Effector CD4-positive, alpha-beta T cell (primary cell): Measurements from ENCODE around the gene POLN.

Experiments used
- DNase-seq: peaks from one replicate; pipeline ENCODE4 v3.0.0-alpha.2; 2020

POLN gene

GRCh38 chr4:2079926-2080325 lies 162.0 kb downstream of the POLN start:
- DNase-seq, result no peak

- no peak for DNase-seq
Observed at GRCh38 chr4:2079006-2079405, 162.9 kb downstream of the POLN start.

- no peak for DNase-seq
Observed at GRCh38 chr4:2078584-2078983, 163.3 kb downstream of the POLN start.

- DNase-seq, result no peak
Observed at GRCh38 chr4:2077537-2078460, 164.1 kb downstream of the POLN start.

- DNase-seq, result no peak
Observed at GRCh38 chr4:2076908-2077536, 164.9 kb downstream of the POLN start.

- no peak for DNase-seq
Observed at GRCh38 chr4:2075987-2076907, 165.7 kb downstream of the POLN start.

- no peak for DNase-seq
Observed at GRCh38 chr4:2075171-2075986, 166.5 kb downstream of the POLN start.

GRCh38 chr4:2074588-2074987 lies 167.3 kb downstream of the POLN start:
- DNase-seq, result no peak

- DNase-seq, result no peak
Observed at GRCh38 chr4:2073808-2074481, 168.0 kb downstream of the POLN start.

- DNase-seq, result no peak
Observed at GRCh38 chr4:2072971-2073807, 168.7 kb downstream of the POLN start.

- no peak for DNase-seq
Observed at GRCh38 chr4:2071912-2072867, 169.7 kb downstream of the POLN start.

- DNase-seq, result no peak
Observed at GRCh38 chr4:2071252-2071911, 170.5 kb downstream of the POLN start.

- DNase-seq, result no peak
Observed at GRCh38 chr4:2070421-2071251, 171.3 kb downstream of the POLN start.

GRCh38 chr4:2069986-2070385 lies 171.9 kb downstream of the POLN start:
- DNase-seq, result no peak

- DNase-seq, result no peak
Observed at GRCh38 chr4:2069161-2069971, 172.6 kb downstream of the POLN start.

GRCh38 chr4:2068566-2068965 lies 173.4 kb downstream of the POLN start:
- no peak for DNase-seq

- no peak for DNase-seq
Observed at GRCh38 chr4:2068198-2068470, 173.8 kb downstream of the POLN start.
